SU-DHL-6 (cell line): ENCODE results near the gene LTB4R2.

Experiments
- EZH2phosphoT487 ChIP-seq: fragments of 200-600 bp; sonication (generic), shearing (Covaris generic); conservative IDR thresholded peaks from 2 replicates; pipeline ENCODE4 v1.6.1; 2018; ENCODE audit warnings: mild to moderate bottlenecking, antibody characterized with exemption, low read length, moderate library complexity, mixed read lengths
- TF ChIP-seq, protein P1 (sequence below): fragments of 200-600 bp; sonication (generic); IDR thresholded peaks from one replicate; pipeline ENCODE4 v1.5.1; 2017; ENCODE audit warnings: antibody characterized with exemption, mild to moderate bottlenecking, low read length, moderate library complexity; ENCODE audit not compliant: insufficient read depth, poor library complexity, severe bottlenecking

DNA sequence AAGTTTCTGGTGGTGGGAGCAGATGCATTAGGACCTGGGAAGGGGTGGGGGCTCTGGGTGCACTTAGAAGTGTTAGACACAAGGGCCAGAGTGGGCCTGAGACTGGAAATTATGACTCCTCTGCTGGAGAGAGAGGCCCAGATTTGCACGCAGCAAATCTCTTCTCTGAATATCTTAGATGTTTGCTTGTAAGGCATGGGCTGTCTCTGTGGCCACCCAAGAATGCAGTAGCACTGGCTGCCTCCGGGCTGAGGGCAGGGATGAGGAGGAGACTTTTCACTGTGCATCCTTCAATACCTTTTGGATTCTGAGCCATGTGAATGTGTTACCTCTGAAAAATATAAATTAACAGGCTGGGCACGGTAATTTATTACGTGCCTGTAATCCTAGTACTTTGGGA lies 24.6 kb upstream of the LTB4R2 start:
- TF ChIP-seq, protein P1, sequence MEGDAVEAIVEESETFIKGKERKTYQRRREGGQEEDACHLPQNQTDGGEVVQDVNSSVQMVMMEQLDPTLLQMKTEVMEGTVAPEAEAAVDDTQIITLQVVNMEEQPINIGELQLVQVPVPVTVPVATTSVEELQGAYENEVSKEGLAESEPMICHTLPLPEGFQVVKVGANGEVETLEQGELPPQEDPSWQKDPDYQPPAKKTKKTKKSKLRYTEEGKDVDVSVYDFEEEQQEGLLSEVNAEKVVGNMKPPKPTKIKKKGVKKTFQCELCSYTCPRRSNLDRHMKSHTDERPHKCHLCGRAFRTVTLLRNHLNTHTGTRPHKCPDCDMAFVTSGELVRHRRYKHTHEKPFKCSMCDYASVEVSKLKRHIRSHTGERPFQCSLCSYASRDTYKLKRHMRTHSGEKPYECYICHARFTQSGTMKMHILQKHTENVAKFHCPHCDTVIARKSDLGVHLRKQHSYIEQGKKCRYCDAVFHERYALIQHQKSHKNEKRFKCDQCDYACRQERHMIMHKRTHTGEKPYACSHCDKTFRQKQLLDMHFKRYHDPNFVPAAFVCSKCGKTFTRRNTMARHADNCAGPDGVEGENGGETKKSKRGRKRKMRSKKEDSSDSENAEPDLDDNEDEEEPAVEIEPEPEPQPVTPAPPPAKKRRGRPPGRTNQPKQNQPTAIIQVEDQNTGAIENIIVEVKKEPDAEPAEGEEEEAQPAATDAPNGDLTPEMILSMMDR = no peak
- no peak for TF ChIP-seq EZH2phosphoT487
